ENCODE data around the gene MRFAP1L1.

The MRFAP1L1 gene

GRCh38 chr4:6715704-6716017, 6.0 kb upstream of the MRFAP1L1 start:
- DNase-seq = no peak

- DNase-seq = no peak
Observed at GRCh38 chr4:6714954-6715353, 5.3 kb upstream of the MRFAP1L1 start.

GRCh38 chr4:6710996-6711395, 1.3 kb upstream of the MRFAP1L1 start:
- DNase-seq = no peak

- DNase-seq = no peak
Observed at GRCh38 chr4:6710282-6710681, 617 bp upstream of the MRFAP1L1 start.

- no peak for DNase-seq
Observed at GRCh38 chr4:6706173-6706572, 3.5 kb downstream of the MRFAP1L1 start.

- DNase-seq = no peak
Observed at GRCh38 chr4:6705646-6706045, 4.0 kb downstream of the MRFAP1L1 start.

GRCh38 chr4:6703786-6704185, 5.9 kb downstream of the MRFAP1L1 start:
- no peak for DNase-seq

- DNase-seq = no peak
Observed at GRCh38 chr4:6702761-6703160, 6.9 kb downstream of the MRFAP1L1 start.

- no peak for DNase-seq
Observed at GRCh38 chr4:6701371-6701770, 8.3 kb downstream of the MRFAP1L1 start.

- no peak for DNase-seq
Observed at GRCh38 chr4:6699903-6700302, 9.8 kb downstream of the MRFAP1L1 start.

- no peak for DNase-seq
Observed at GRCh38 chr4:6699388-6699787, 10.3 kb downstream of the MRFAP1L1 start.

GRCh38 chr4:6697131-6697530, 12.5 kb downstream of the MRFAP1L1 start:
- DNase-seq = no peak

- no peak for DNase-seq
Observed at GRCh38 chr4:6696611-6697010, 13.1 kb downstream of the MRFAP1L1 start.

- no peak for DNase-seq
Observed at GRCh38 chr4:6695660-6696610, 13.7 kb downstream of the MRFAP1L1 start.

GRCh38 chr4:6694177-6694901, 15.3 kb downstream of the MRFAP1L1 start:
- DNase-seq = no peak

- no peak for DNase-seq
Observed at GRCh38 chr4:6693231-6694176, 16.2 kb downstream of the MRFAP1L1 start, which contains the start of gene S100P. Gene S100P (plus strand): TSS chr4:6693878. CDS start chr4:6693933, 55 bp downstream.

GRCh38 chr4:6692806-6693205, 16.9 kb downstream of the MRFAP1L1 start:
- DNase-seq = no peak

GRCh38 chr4:6692379-6692778, 17.3 kb downstream of the MRFAP1L1 start:
- no peak for DNase-seq

- DNase-seq = no peak
Observed at GRCh38 chr4:6689506-6689960, 20.1 kb downstream of the MRFAP1L1 start.

GRCh38 chr4:6688879-6689505, 20.7 kb downstream of the MRFAP1L1 start:
- DNase-seq = no peak

- no peak for DNase-seq
Observed at GRCh38 chr4:6687947-6688878, 21.5 kb downstream of the MRFAP1L1 start.
